ENCODE results near the gene SSBP2.

Gene SSBP2

GRCh38 chr5:81773161-81773560 lies 22.3 kb upstream of the SSBP2 start:
- TF ChIP-seq CTCF (IDR thresholded peaks at IDR 0.05) = no peak
- Mint-ChIP-seq H3K36me3 (ENCODE audit: low read depth) (no peaks in the 10 kb centered on the region), H3K9me3 (peaks cover 15% of the 10 kb centered on the region), H3K4me1 (peaks cover 8% of the 10 kb centered on the region), H3K4me3 (no peak overlapping the region), H3K27me3 (ENCODE audit: low read depth, poor library complexity) (peaks cover 8% of the 10 kb centered on the region), H3K27ac (no peak overlapping the region)
- DNase-seq = no peak

GRCh38 chr5:81772488-81772887 lies 21.6 kb upstream of the SSBP2 start:
- H3K4me3 Mint-ChIP-seq = no peak overlapping the region
- H3K36me3 Mint-ChIP-seq (ENCODE audit: low read depth) = no peaks in the 10 kb centered on the region
- peaks cover 12% of the 10 kb centered on the region for H3K4me1 Mint-ChIP-seq
- no peak for DNase-seq
- H3K27ac Mint-ChIP-seq = no peak overlapping the region
- peaks cover 15% of the 10 kb centered on the region for H3K9me3 Mint-ChIP-seq
- H3K27me3 Mint-ChIP-seq (ENCODE audit: low read depth, poor library complexity) = peaks cover 8% of the 10 kb centered on the region
- TF ChIP-seq CTCF (IDR thresholded peaks at IDR 0.05) = no peak

- DNase-seq = no peak
Measured at GRCh38 chr5:81768935-81769452, 18.1 kb upstream of the SSBP2 start.

GRCh38 chr5:81767938-81768337 lies 17.0 kb upstream of the SSBP2 start:
- DNase-seq = no peak
- peak overlapping the region; percentile 56 for H3K27ac Mint-ChIP-seq
- no peak overlapping the region for H3K4me3 Mint-ChIP-seq
- no peaks in the 10 kb centered on the region for H3K36me3 Mint-ChIP-seq (ENCODE audit: low read depth)
- TF ChIP-seq CTCF (IDR thresholded peaks at IDR 0.05) = no peak
- peaks cover 18% of the 10 kb centered on the region for H3K4me1 Mint-ChIP-seq
- peaks cover 5% of the 10 kb centered on the region for H3K27me3 Mint-ChIP-seq (ENCODE audit: low read depth, poor library complexity)
- peaks cover 10% of the 10 kb centered on the region for H3K9me3 Mint-ChIP-seq

More at GRCh38 chr5:81768935-81769452, 18.1 kb upstream of the SSBP2 start:
- Mint-ChIP-seq H3K4me3 (no peak overlapping the region), H3K9me3 (peaks cover 15% of the 10 kb centered on the region), H3K27me3 (ENCODE audit: low read depth, poor library complexity) (peaks cover 8% of the 10 kb centered on the region), H3K27ac (no peak overlapping the region), H3K4me1 (peaks cover 14% of the 10 kb centered on the region), H3K36me3 (ENCODE audit: low read depth) (no peaks in the 10 kb centered on the region)
- TF ChIP-seq CTCF (IDR thresholded peaks at IDR 0.05) = no peak

GRCh38 chr5:81767097-81767496 lies 16.2 kb upstream of the SSBP2 start:
- Mint-ChIP-seq H3K4me1 (peaks cover 23% of the 10 kb centered on the region), H3K27ac (no peak overlapping the region), H3K36me3 (ENCODE audit: low read depth) (no peaks in the 10 kb centered on the region), H3K9me3 (peaks cover 6% of the 10 kb centered on the region), H3K27me3 (ENCODE audit: low read depth, poor library complexity) (peaks cover 4% of the 10 kb centered on the region), H3K4me3 (no peak overlapping the region)
- no peak for TF ChIP-seq CTCF (IDR thresholded peaks at IDR 0.05)
- DNase-seq = no peak

GRCh38 chr5:81766611-81767010 lies 15.7 kb upstream of the SSBP2 start:
- H3K36me3 Mint-ChIP-seq (ENCODE audit: low read depth) = no peaks in the 10 kb centered on the region
- H3K27me3 Mint-ChIP-seq (ENCODE audit: low read depth, poor library complexity) = peaks cover 4% of the 10 kb centered on the region
- no peak for TF ChIP-seq CTCF (IDR thresholded peaks at IDR 0.05)
- DNase-seq = no peak
- no peak overlapping the region for H3K27ac Mint-ChIP-seq
- H3K9me3 Mint-ChIP-seq = peaks cover 1% of the 10 kb centered on the region
- H3K4me1 Mint-ChIP-seq = peaks cover 23% of the 10 kb centered on the region
- H3K4me3 Mint-ChIP-seq = no peak overlapping the region

All from nephron progenitor cell (in vitro differentiated cells).